GM21515 (cell line): Measurements from ENCODE around the gene FXR2.

Source experiments
- ATAC-seq: cut with Tn5 transposase; IDR thresholded peaks from one replicate; pipeline ENCODE4 v1.9.1; 2021; ENCODE audit not compliant: unreplicated experiment

Gene FXR2

GRCh38 chr17:7573324-7574080 lies 41.2 kb downstream of the FXR2 start:
- ATAC-seq: no peak

GRCh38 chr17:7572588-7573323 lies 41.9 kb downstream of the FXR2 start:
- ATAC-seq: peak; percentile 86

- no peak for ATAC-seq
These were observed 42.4 kb downstream of the FXR2 start for GRCh38 chr17:7572338-7572587.

DNA sequence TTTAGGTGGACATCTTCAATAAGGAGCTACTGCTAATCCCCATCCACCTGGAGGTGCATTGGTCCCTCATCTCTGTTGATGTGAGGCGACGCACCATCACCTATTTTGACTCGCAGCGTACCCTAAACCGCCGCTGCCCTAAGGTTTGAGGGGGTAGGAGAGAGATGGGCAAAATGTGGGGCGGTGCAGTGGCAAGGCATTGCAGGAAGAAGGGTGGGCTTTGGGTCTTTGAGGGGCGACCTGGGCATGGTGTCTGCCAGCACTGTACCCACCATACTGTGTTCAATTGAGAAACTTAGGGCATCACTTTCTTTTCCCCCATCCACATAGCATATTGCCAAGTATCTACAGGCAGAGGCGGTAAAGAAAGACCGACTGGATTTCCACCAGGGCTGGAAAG lies 44.3 kb downstream of the FXR2 start:
- no peak for ATAC-seq

DNA sequence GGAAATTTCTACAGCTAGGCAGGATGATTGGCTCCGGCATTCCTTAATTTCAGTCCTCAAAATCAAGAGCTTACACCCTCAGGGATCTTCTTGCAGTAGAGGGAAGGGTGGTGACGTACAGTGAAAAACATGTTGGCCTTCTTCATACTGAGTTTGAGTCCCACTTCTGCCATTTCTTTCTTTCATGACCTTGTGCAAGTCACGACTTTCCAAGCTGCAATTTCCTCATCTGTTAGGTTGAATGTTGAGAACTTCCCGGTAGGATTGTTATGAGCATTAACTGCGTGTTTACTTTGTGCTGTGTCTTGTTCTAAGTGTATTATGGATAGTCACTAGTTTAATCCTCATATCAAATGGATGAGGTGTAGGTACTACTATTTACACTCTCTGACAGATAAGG lies 45.1 kb downstream of the FXR2 start:
- no peak for ATAC-seq

- no peak for ATAC-seq
These were observed 51.4 kb downstream of the FXR2 start for GRCh38 chr17:7563115-7563869.

GRCh38 chr17:7562208-7562605 lies 52.5 kb downstream of the FXR2 start:
- no peak for ATAC-seq

- ATAC-seq: peak; percentile 55
These were observed 53.0 kb downstream of the FXR2 start, which contains the start of gene SENP3 for GRCh38 chr17:7561589-7562207. SENP3 (plus strand) TSS chr17:7561919; CDS start chr17:7563077, 1,158 bp downstream.

GRCh38 chr17:7561028-7561575 lies 53.6 kb downstream of the FXR2 start:
- ATAC-seq: peak; percentile 54

GRCh38 chr17:7560172-7561027 lies 54.3 kb downstream of the FXR2 start:
- no peak for ATAC-seq

- ATAC-seq: no peak
These were observed 55.2 kb downstream of the FXR2 start for GRCh38 chr17:7559320-7560171.

- ATAC-seq: no peak
These were observed 56.0 kb downstream of the FXR2 start, which contains the start of gene TNFSF13 for GRCh38 chr17:7558544-7559319. TNFSF13 (plus strand) TSS chr17:7558750; CDS start chr17:7559040, 290 bp downstream.

DNA sequence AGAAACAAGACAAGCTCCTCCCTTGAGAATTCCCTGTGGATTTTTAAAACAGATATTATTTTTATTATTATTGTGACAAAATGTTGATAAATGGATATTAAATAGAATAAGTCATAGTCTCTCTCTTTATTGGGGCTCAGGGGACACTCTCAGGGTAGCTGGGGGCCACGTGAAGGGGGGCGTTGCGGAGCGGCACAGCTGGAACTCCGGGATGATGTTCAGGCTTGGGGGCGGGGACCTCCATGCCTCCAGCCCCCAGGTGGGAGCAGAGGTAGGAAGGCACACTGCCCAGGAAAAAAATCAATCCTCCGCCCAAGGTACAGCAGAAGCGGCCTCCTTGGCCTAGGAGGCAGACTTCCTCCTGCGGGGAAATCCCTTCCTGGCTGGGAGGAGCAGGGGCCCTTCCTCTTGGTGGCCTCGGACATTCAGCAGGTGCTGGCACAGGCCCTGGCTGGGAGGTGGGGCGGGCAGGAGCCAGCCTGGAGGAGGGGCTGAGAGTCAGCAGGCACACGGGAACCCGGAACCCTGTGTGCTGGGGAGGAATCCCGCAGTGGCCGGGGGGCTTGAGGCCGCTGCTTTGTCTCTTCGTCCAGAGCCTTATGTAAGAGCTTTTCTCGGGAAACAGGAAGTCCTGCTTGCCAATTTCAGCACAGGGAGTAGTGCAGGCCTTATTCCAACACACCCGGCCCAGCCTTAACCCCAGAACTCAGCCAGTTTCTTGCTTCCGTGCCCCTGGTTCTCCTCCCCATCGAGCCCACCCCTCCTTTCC lies 56.7 kb downstream of the FXR2 start:
- ATAC-seq: no peak

- no peak for ATAC-seq
These were observed 57.4 kb downstream of the FXR2 start for GRCh38 chr17:7557147-7557764.

DNA sequence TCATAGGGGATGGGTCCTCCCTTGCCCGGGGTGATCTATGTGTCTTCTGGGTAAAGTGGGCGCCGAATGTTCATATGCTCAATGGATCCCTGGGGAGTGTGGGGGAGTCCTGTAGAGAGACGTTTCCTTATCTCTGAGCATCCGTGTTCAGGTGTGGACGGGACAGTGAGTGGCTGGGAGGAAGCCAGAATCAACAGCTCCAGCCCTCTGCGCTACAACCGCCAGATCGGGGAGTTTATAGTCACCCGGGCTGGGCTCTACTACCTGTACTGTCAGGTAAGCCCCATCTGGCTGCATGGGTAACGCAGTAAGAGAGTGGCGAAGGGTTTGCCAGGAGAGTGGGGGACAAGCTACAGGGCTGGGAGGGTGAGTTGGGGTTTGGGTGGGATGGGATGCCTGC lies 58.1 kb downstream of the FXR2 start:
- no peak for ATAC-seq

- ATAC-seq: no peak
These were observed 59.3 kb downstream of the FXR2 start for GRCh38 chr17:7555320-7555948.

DNA sequence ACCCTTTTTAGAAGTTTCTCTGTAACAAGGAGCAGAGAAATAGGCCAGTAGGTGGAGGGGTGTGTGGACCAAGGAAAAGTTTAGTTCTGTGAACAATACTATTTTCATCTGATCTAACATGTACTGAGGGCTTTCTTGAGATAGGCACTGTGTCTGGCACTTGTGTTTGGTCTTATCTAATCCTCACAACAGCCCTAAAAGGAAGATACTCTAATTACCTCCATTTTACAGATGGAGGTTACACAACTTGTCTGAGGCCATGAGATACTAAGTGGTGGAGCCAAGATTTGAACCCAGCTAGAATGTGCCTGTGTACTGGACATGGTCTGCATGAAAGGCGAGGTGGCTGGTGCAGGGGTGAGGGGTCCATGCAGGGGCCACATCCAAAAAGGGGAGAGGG lies 61.3 kb downstream of the FXR2 start:
- ATAC-seq: no peak
